A549 treated with AZD9567 at 1 μM for 4 hours (cell line): ENCODE measurements around the gene NME4. TPM values are rescaled to one million over a fixed set of nuclear protein-coding genes. Genes with fewer than 3 reads are reported as not detected.

Source experiments
- total RNA-seq: library from RNA; stranded (reverse); fragments of 200-300 nt; extraction: Qiagen RNA extraction; gene quantifications from 5 replicates; pipeline ENCODE4 v1.2.3, GENCODE V29; 2022; ENCODE audit not compliant: insufficient read depth

Gene NME4
- total RNA-seq = 326 to 424 TPM (median 419 TPM) in 5 replicates

DNA sequence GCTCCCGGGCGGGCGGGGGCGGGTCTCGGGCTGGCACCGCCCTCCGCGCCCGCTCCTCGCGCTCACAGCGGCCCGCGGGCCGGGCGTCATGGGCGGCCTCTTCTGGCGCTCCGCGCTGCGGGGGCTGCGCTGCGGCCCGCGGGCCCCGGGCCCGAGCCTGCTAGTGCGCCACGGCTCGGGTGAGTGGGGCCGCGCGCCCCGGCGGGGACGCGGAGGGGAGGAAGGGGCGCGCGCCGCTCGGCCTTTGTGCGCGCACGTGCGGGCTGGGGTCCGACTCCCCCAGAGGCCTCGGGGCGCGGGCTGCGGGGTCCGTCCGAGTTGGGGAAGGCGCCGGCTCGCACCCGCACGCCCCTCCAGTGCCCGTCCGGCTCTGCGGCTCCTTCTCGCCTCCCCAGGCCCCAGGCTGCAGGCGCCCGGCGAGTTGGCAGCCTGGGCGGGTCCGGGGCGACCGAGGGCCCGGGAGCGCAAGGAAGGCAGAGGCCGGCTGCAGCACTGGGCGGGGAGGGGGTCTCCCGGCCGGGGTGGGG, at the start of gene NME4:
TSS of gene NME4 (plus strand) at position 65 of the 527 bp plus-strand sequence. CDS start at position 89, 24 bp downstream.

DNA sequence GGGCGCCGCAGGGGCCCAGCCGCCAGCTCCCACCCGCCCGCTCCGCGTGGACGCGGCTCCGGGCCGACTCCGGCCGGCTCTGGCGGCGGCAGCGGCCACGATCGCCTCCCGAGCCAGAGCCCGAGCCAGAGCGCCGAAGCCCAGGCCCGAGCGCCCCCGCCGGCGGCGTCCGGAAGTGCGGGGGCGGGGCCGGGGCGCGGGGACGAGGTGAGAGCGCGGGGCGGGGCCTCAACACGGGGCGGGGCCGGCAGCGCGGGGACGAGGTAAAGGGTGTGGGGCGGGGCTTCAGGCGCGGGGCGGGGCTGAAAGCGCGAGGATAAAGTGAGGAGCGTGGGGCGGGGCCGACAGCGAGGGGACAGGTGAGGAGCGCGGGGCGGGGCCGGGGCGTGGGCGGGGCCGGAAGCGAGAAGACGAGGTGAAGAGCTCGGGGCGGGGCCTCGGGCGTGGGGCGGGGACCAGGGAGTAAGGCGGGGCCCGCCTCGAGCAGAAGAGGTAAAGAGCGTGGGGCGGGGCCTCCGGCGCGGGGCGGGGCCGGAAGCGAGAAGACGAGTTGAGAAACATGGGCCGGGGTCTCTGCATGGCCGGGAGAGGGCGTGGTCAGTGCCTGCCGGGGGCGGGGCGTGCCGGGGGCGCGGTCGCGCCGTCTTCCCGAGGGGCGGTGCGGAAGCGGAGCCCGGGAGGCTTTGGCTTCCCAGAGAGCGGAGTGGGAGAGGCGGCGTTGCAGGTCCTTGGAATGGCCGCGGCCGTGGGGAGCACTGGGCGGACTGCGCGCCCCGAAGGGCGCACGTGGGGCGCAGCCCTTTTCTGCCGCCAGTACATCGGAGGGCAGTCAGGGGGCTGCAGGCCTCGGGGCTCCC, 44.2 kb upstream of the NME4 start, which contains the start of gene AXIN1:
TSS of gene AXIN1 (minus strand) at position 177 of the 857 bp plus-strand sequence. CDS start 5,698 bp downstream, outside the sequence.

GRCh38 chr16:370443-370842, 26.6 kb upstream of the NME4 start, which contains the start of gene MRPL28:
Gene MRPL28 (minus strand): TSS chr16:370538. CDS start chr16:370218, 320 bp downstream.

DNA sequence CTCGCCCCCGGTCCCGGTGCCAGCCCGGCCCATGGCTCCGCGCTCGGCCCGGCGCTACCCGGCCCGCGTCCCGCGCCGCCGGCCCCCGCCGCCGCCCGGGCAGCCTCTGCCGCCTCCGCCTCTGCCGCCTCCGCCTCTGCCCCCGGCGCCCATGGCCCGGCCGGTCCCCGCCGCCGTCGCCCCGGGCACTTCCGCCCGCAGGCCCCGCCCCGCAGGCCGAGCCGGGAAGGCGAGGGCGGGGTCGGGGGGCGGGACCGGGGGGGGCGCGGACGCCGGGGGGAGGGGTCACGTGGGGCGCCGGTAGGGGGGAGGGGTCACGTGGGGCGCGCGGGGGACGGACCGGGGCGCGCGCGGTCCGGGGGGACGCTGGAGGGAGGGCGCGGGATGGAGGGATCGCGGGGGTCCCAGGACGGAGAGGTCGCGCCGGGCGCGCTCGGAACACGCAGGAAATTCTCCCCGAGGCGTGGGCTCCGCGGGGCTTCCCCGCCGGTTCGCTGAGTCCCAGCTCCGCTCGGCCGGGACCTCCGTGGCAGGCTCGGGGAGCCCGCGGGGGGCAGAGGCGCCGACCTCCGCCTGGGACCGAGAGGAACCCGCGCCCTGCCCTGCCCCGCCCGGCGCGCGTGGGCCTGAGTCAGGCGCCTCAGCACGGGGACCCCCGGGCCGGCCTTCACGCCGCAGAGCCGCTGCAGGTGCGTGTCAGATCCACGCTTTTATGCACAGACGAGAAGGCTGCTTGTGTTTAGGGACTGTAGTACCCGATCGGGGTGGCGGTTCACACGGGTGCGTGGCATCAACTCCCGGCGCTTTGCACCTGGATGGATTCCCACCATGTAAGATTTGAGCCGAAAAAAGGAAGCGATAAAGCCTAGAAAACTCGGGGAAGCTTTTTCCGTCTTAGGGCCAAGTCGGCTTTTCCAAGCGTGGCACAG, 14.9 kb upstream of the NME4 start, which contains the start of gene PGAP6:
TSS of gene PGAP6 (minus strand) at position 190 of the 929 bp plus-strand sequence. CDS start at position 33, 157 bp downstream.

DNA sequence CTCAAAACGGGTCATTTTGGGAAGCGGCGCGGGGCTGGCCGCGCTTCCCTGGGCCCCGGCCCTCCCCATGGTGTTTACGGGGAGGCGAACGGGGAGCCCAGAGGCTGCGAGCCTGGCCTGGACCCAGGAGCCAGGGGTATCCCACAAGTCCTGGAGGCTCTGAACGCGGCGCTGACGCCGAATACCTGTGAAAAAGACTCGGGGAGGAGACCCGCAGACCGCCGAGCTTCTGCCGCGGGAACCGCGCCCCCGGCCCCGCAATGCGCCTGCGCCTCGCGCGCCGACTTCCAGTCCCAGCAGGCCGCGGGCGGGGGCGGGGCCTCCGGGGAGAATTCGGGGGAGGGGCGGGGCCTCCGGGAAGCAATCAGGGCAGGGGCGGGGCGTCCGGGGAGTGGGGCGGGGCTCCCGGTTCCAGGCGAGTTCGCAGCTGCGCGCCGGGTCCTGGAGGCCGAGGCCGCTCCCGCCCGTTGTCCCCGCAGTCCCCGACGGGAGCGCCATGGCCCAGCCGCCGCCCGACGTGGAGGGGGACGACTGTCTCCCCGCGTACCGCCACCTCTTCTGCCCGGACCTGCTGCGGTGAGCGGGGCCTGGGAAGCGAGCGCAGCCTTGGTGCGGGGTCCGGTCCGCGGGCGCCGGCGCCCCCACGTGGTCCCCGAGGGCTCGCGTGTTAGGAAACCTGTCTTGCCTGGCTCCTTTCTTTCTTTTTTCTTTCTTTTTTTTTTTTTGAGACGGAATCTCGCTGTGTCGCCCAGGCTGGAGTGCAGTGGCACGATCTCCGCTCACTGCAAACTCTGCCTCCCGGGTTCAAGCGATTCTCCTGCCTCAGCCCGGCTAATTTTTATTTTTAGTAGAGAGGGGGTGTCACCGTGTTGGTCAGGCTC, 4.7 kb downstream of the NME4 start, which contains the start of gene DECR2:
TSS of gene DECR2 (plus strand) at position 418 of the 881 bp plus-strand sequence. CDS start at position 497, 79 bp downstream.

DNA sequence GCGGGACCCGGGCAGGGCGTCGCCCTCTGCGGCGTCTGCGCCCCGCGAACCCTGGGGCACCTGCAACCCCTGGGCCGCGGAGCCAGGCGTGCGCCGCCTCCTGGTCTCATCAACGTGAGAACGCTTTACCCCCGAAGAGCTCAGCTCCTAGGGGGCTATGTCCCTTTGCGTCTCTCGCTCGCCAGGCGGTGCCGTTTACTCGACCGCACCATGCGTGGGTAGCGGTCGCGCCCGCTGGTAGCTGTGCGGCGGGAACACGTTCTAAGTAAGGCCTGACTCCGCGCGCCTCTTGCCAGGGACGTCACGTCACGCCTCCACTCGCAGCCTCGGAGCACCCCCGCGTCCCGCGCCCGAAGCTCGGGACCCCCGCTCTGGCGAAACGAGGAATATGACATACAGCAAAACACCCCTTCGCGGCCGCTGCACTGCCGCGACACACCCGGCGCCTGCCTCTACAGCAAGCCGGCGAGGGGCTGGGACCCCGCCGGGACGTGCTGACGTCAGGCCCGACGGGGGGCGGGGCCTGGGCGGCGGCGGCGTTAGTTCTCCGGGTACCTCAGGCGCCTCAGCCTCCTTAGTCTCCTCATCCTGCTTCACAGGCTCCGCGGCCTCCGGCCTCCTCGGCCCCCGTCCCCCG, 28.2 kb downstream of the NME4 start, which contains the start of gene RAB11FIP3:
TSS of gene RAB11FIP3 (plus strand) at position 568 of the 637 bp plus-strand sequence. CDS start 358 bp downstream, outside the sequence.

Other genes with a start within 250 kb of the NME4 start
- 0.18 TPM in 1 of 5 replicates, not detected in the others for gene HBZ, start 244.6 kb upstream of the NME4 start, total RNA-seq
- not detected in 5 replicates for gene HBM, start 231.2 kb upstream of the NME4 start, total RNA-seq
- 0.29 to 1.0 TPM (median 1.0 TPM) in 3 of 5 replicates, not detected in the others for gene HBA2, start 224.3 kb upstream of the NME4 start, total RNA-seq
- gene HBA1, start 220.5 kb upstream of the NME4 start, total RNA-seq = 1.2 to 1.9 TPM (median 1.5 TPM) in 4 of 5 replicates, not detected in the other
- 6.4 to 8.0 TPM (median 7.1 TPM) in 5 replicates for gene HBQ1, start 216.7 kb upstream of the NME4 start, total RNA-seq
- gene LUC7L, start 167.8 kb upstream of the NME4 start, total RNA-seq = 43.0 to 55.3 TPM (median 52.7 TPM) in 5 replicates
- gene FAM234A, start 162.4 kb upstream of the NME4 start, total RNA-seq = 39.1 to 52.9 TPM (median 51.9 TPM) in 5 replicates
- 2.3 to 5.7 TPM (median 3.9 TPM) in 5 replicates for gene RGS11, start 121.3 kb upstream of the NME4 start, total RNA-seq
- 2.9 to 3.7 TPM (median 3.0 TPM) in 5 replicates for gene ARHGDIG, start 116.6 kb upstream of the NME4 start, total RNA-seq
- 0.16 to 0.67 TPM (median 0.29 TPM) in 4 of 5 replicates, not detected in the other for gene PDIA2, start 114.0 kb upstream of the NME4 start, total RNA-seq
- gene AXIN1, start 44.5 kb upstream of the NME4 start, total RNA-seq = 21.4 to 36.9 TPM (median 34.6 TPM) in 5 replicates
- 112 to 128 TPM (median 125 TPM) in 5 replicates for gene MRPL28, start 26.7 kb upstream of the NME4 start, total RNA-seq
- 36.0 to 40.7 TPM (median 37.3 TPM) in 5 replicates for gene PGAP6, start 15.2 kb upstream of the NME4 start, total RNA-seq
- gene DECR2, start 4.7 kb downstream of the NME4 start, total RNA-seq = 22.9 to 32.3 TPM (median 31.6 TPM) in 5 replicates
- gene RAB11FIP3, start 28.4 kb downstream of the NME4 start, total RNA-seq = 23.5 to 29.0 TPM (median 27.5 TPM) in 5 replicates
- 45.6 to 75.6 TPM (median 71.1 TPM) in 5 replicates for gene CAPN15, start 130.5 kb downstream of the NME4 start, total RNA-seq
- 0.05 to 0.19 TPM (median 0.08 TPM) in 4 of 5 replicates, not detected in the other for gene PRR35, start 163.2 kb downstream of the NME4 start, total RNA-seq
- gene NHLRC4, start 169.8 kb downstream of the NME4 start, total RNA-seq = 0.14 to 0.24 TPM (median 0.21 TPM) in 4 of 5 replicates, not detected in the other
- gene PIGQ, start 172.8 kb downstream of the NME4 start, total RNA-seq = 41.9 to 44.5 TPM (median 42.8 TPM) in 5 replicates
- gene RAB40C, start 192.9 kb downstream of the NME4 start, total RNA-seq = 16.5 to 21.1 TPM (median 20.7 TPM) in 5 replicates
- 0.21 to 0.26 TPM (median 0.23 TPM) in 4 of 5 replicates, not detected in the other for gene WFIKKN1, start 233.8 kb downstream of the NME4 start, total RNA-seq
- 77.8 to 140 TPM (median 136 TPM) in 5 replicates for gene METTL26, start 239.1 kb downstream of the NME4 start, total RNA-seq
- 21.4 to 47.7 TPM (median 40.9 TPM) in 5 replicates for gene MCRIP2, start 244.6 kb downstream of the NME4 start, total RNA-seq